Activated CD8-positive, alpha-beta T cell treated with anti-CD3 and anti-CD28 coated beads for 36 hours (primary cell): ENCODE measurements around the gene ABCG1. TPM values are rescaled to one million over a fixed set of nuclear protein-coding genes. Genes with fewer than 3 reads are reported as not detected.
A peak's percentile ranks its signal among the peaks of the same experiment; 100 is the strongest.

ENCODE experiments used
- ATAC-seq: fragments of 200-7000 bp; cut with Tn5 transposase; one replicate; pipeline ENCODE4 v1.10.0; 2021; ENCODE audit warnings: mild to moderate bottlenecking, moderate library complexity
- CTCF ChIA-PET: fragments of 350-600 bp; sonication (Branson Sonifier 250); formaldehyde crosslinking; loops from one replicate; lab custom pipeline; 2021; ENCODE audit warnings: antibody characterized with exemption; lab: Charles Lee
- POLR2A ChIA-PET: fragments of 350-600 bp; sonication (Branson Sonifier 250); formaldehyde crosslinking; loops from one replicate; lab custom pipeline; 2021; ENCODE audit warnings: antibody characterized with exemption; lab: Charles Lee
- DNase-seq: peaks from one replicate; pipeline ENCODE4 v3.0.0-alpha.2; 2020
- H3K27ac Mint-ChIP-seq: one replicate; pipeline ENCODE4 v1.8.0; 2021; ENCODE audit warnings: mild to moderate bottlenecking, mixed read lengths
- H3K27me3 Mint-ChIP-seq: one replicate; pipeline ENCODE4 v1.8.0; 2021; ENCODE audit warnings: mixed read lengths
- H3K36me3 Mint-ChIP-seq: one replicate; pipeline ENCODE4 v1.8.0; 2021; ENCODE audit warnings: low read depth, mixed read lengths
- H3K4me1 Mint-ChIP-seq: one replicate; pipeline ENCODE4 v1.8.0; 2021; ENCODE audit warnings: low read depth, mixed read lengths
- H3K4me3 Mint-ChIP-seq: one replicate; pipeline ENCODE4 v1.8.0; 2021; ENCODE audit warnings: mild to moderate bottlenecking, moderate library complexity, mixed read lengths
- H3K9me3 Mint-ChIP-seq: one replicate; pipeline ENCODE4 v1.8.0; 2021; ENCODE audit warnings: mixed read lengths
- CTCF ChIP-seq: fragments of 200-600 bp; IDR thresholded peaks from one replicate; pipeline ENCODE4 v1.8.0; 2022; ENCODE audit warnings: antibody characterized with exemption, mild to moderate bottlenecking
- intact Hi-C: fragments of 100-400 bp; cut with micrococcal nuclease; formaldehyde crosslinking; loops from one replicate; pipeline ENCODE4 v1.10.0; 2022
- total RNA-seq, 2 experiments: library from RNA; stranded (reverse); gene quantifications; one replicate each; pipeline ENCODE4 v1.2.3, GENCODE V29; 2021

ABCG1 gene
- total RNA-seq, 2 experiments from 2014 or later = 12.1 to 12.7 TPM

DNA sequence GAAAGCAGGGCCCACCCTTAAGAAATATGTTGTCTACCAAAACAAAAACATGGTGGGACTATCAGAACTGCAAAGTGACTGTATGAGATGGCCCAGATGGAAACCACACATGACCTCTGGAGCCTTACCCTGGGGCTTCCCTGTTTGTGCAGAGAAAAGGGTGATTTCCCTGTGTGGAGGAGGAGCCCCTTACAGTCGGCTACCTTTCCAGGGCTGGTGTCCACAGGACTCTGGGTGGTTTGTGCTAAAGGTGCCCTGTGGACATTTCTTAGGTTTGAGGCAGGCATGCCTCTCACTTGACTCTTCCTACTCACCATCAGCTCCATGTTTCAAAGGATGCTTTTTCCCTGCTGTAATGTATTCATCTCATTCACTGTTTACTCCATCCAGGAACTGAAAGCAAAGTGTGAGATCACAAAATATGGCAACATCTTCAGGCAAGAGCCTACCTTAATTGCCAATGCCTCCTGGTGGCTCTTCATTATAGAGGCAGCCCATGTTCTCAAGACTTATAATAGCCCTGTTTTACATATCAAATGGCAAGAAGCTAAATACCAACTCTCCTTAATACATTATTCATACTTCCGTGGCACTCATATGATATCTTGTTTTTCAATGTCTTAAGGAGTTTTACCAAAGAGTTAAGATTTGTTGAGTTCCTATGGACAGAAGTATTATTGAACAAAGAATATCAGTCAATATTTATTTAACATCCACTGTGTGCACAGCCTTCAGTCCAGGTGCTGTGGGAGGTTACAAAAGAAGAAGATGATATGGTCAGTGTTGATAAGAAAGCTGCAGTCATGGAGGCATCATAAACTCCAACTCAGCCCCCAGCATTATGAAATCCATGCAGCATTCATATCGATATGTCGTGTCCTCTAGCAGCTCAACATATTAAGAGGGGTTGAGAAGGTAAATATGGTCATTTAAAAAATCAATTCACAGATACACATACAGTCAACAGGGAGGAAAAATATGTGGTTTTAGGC is 111.7 kb downstream of the ABCG1 start:
- no peaks in the 10 kb centered on the region for H3K4me1 Mint-ChIP-seq
- ATAC-seq (peak; percentile 39), DNase-seq (no peak)
- H3K27me3 Mint-ChIP-seq = no peaks in the 10 kb centered on the region
- no peak overlapping the region for H3K27ac Mint-ChIP-seq
- intact Hi-C loops = no loop called here
- no peak for TF ChIP-seq CTCF
- H3K36me3 Mint-ChIP-seq = no peaks in the 10 kb centered on the region
- H3K9me3 Mint-ChIP-seq = peaks cover 10% of the 10 kb centered on the region
- CTCF ChIA-PET = interaction anchor here (1.0 to 1.3 kb wide), 2 partner anchors 21 to 213 kb away, joined by 3 to 6 read pairs; no protein-coding TSS in a partner anchor
- no peak overlapping the region for H3K4me3 Mint-ChIP-seq
- POLR2A ChIA-PET = no interaction called here

DNA sequence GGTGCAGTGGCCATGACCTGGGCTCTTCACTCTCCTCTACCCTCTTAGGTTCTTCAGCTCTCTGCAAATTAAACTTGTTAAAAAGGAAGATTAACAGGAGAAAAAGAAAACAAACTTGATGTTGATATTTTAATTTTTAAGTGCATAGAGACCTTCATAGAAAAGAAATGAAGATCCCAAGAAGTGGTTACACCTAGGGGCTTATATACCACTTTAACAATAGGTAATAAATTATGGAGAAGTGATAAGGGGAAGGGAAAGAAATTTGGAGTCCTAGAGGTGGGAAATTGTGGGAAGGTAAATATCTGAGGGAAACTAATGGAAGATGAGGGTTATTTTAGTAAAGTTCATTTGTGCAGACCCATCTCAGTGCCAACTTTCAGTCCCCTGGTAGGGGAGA is 112.7 kb downstream of the ABCG1 start:
- TF ChIP-seq CTCF = no peak
- ATAC-seq = no peak
- H3K4me1 Mint-ChIP-seq = no peaks in the 10 kb centered on the region
- H3K27me3 Mint-ChIP-seq = no peaks in the 10 kb centered on the region
- H3K36me3 Mint-ChIP-seq = no peaks in the 10 kb centered on the region
- ChIA-PET CTCF (no interaction called here), POLR2A (no interaction called here)
- H3K27ac Mint-ChIP-seq = no peak overlapping the region
- peaks cover 10% of the 10 kb centered on the region for H3K9me3 Mint-ChIP-seq
- no peak overlapping the region for H3K4me3 Mint-ChIP-seq
- no peak for DNase-seq
- intact Hi-C loops = no loop called here

DNA sequence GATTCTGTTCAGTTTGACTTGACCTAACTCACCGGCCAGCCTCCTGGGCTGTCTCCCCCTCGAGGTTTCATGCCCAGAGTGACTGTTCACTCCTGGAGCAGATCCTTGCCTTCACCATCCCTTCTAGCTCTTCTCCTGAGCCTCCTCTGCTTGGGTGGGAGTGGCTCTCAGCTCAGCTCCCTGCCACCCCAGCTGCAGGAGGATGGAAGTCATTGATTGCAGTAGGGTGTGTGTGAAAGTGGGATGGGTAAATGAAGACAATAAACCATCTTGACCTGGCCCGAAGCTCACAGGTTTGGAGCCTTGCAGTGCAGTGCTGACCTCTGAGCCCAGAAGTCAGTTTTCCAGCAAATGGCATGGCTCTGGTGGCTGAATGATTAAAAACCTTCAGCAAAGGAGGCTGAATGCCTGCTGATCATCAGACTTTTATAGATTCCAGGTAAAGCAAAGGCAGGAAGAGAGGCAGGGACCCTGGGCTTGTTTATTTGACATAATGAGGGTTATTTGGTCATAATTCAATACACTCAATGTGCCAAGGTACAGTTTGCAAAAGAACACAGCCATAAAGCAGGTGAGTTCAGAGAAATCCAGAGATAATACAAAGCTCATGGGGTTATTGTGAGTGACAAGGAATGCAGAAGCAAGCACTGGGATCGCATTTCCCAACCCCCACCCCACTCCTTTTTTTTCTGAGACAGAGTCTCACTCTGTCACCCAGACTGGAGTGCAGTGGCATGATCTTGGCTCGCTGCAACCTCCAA is 113.8 kb downstream of the ABCG1 start:
- CTCF ChIA-PET = no interaction called here
- Mint-ChIP-seq H3K36me3 (no peaks in the 10 kb centered on the region), H3K4me3 (no peak overlapping the region), H3K27ac (no peak overlapping the region), H3K27me3 (no peaks in the 10 kb centered on the region), H3K4me1 (peaks cover 7% of the 10 kb centered on the region), H3K9me3 (peaks cover 11% of the 10 kb centered on the region)
- TF ChIP-seq CTCF = no peak
- DNase-seq (no peak), ATAC-seq (no peak)
- intact Hi-C loops = no loop called here
- POLR2A ChIA-PET = interaction anchor here (0.6 kb wide), 1 partner anchor 90 kb away, joined by 3 read pairs; no protein-coding TSS in a partner anchor

DNA sequence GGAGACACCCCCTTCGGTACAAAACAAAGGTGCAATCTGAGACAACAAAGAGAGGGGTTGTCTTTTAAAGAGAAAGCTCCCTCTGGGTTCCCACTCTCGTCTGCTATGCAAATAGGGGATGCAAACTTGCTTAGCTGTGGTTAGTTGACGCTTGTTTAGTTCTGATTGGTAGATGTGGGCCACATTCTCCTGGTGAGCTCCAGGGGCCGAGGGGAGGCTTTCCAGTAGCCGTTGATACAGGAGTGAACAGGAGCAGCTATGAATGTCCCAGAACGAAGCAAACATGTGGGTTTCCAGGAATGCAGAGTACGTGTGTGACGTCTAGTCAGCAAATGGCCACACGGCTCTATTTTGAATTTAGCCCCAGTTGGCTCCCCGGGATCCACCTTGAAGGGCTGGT is 117.1 kb downstream of the ABCG1 start:
- TF ChIP-seq CTCF = no peak
- Mint-ChIP-seq H3K4me1 (peaks cover 17% of the 10 kb centered on the region), H3K4me3 (no peak overlapping the region), H3K9me3 (peaks cover 10% of the 10 kb centered on the region), H3K27ac (no peak overlapping the region), H3K36me3 (no peaks in the 10 kb centered on the region), H3K27me3 (no peaks in the 10 kb centered on the region)
- intact Hi-C loops = loop anchor here (5.0 kb wide), 1 partner anchor 111 kb away; no protein-coding TSS in a partner anchor
- ChIA-PET POLR2A (interaction anchor here (1.6 kb wide), 1 partner anchor 68 kb away, joined by 6 read pairs; the partner anchor contains the start of gene UBASH3A), CTCF (interaction anchor here (1.3 to 5.9 kb wide), 7 partner anchors 11 to 160 kb away, joined by 3 to 47 read pairs (median 9); partner anchors contain the start of gene RSPH1)
- DNase-seq = no peak
- ATAC-seq = no peak
